Upper lobe of right lung (tissue), 1 donor: Measurements from ENCODE around the gene CAND2. TPM values are rescaled to one million over a fixed set of nuclear protein-coding genes. Genes with fewer than 3 reads are reported as not detected.
"Not testable (repeated sequence)": the region's sequence is repeated elsewhere in the genome, so short reads cannot be mapped to it uniquely, and the experiment has no call there.

Experiments
- ATAC-seq: fragments of 200-7000 bp; cut with Tn5 transposase; one replicate; pipeline ENCODE4 v1.9.1; 2020; ENCODE audit warnings: mild to moderate bottlenecking, moderate library complexity
- DNase-seq: peaks from one replicate; pipeline ENCODE4 v3.0.0-alpha.2; 2020
- H3K27ac ChIP-seq: fragments of 200-600 bp; one replicate; pipeline ENCODE4 v1.8.0; 2022
- H3K27me3 ChIP-seq: fragments of 200-600 bp; one replicate; pipeline ENCODE4 v1.8.0; 2022; ENCODE audit warnings: mild to moderate bottlenecking
- H3K36me3 ChIP-seq: fragments of 200-600 bp; one replicate; pipeline ENCODE4 v1.8.0; 2022
- H3K4me1 ChIP-seq: fragments of 200-600 bp; one replicate; pipeline ENCODE4 v1.8.0; 2022
- H3K4me3 ChIP-seq: fragments of 200-600 bp; one replicate; pipeline ENCODE4 v1.8.0; 2022; ENCODE audit warnings: mild to moderate bottlenecking
- H3K9me3 ChIP-seq: fragments of 200-600 bp; one replicate; pipeline ENCODE4 v1.8.0; 2022
- CTCF ChIP-seq: fragments of 200-600 bp; IDR thresholded peaks from one replicate; pipeline ENCODE4 v1.8.0; 2022; ENCODE audit warnings: antibody characterized with exemption
- intact Hi-C: fragments of 100-400 bp; cut with DNase I; formaldehyde crosslinking; loops from one replicate; pipeline ENCODE4 v1.11.0; 2022
- total RNA-seq: library from RNA; stranded (reverse); fragmentation: NEBNext Ultra II Directional; extraction: Animal tissue kit (Norgen Biotek cat#: 25700); gene quantifications from one replicate; pipeline ENCODE4 v1.2.1, GENCODE V29; 2021
- donor health status: DM: no; HTN: yes; CAD: no; lungs with severe emphysema.

The CAND2 gene
- total RNA-seq, 1 donor from 2014 or later = 7.8 TPM

GRCh38 chr3:12879191-12879815 is 82.8 kb downstream of the CAND2 start:
- ATAC-seq = no peak
- Histone ChIP-seq H3K36me3 (no peaks in the 10 kb centered on the region), H3K4me3 (no peak overlapping the region), H3K4me1 (no peaks in the 10 kb centered on the region), H3K9me3 (no peaks in the 10 kb centered on the region), H3K27ac (no peak overlapping the region), H3K27me3 (peaks cover 14% of the 10 kb centered on the region)
- intact Hi-C loops = loop anchor here (10.0 kb wide), 1 partner anchor 105 kb away; no protein-coding TSS in a partner anchor
- DNase-seq = no peak
- TF ChIP-seq CTCF = no peak

GRCh38 chr3:12881858-12882257 is 85.4 kb downstream of the CAND2 start:
- H3K4me1 ChIP-seq, H3K27ac ChIP-seq, H3K27me3 ChIP-seq, intact Hi-C loops, H3K9me3 ChIP-seq, ATAC-seq, H3K36me3 ChIP-seq, H3K4me3 ChIP-seq, DNase-seq: not testable (repeated sequence)

- intact Hi-C loops = no loop called here
- H3K36me3 ChIP-seq = no peaks in the 10 kb centered on the region
- no peaks in the 10 kb centered on the region for H3K9me3 ChIP-seq
- no peaks in the 10 kb centered on the region for H3K4me1 ChIP-seq
- H3K4me3 ChIP-seq = no peak overlapping the region
- no peak for TF ChIP-seq CTCF
- ATAC-seq (no peak), DNase-seq (no peak)
- no peak overlapping the region for H3K27ac ChIP-seq
- peaks cover 3% of the 10 kb centered on the region for H3K27me3 ChIP-seq
Measured at GRCh38 chr3:12882336-12883310, 86.1 kb downstream of the CAND2 start.

GRCh38 chr3:12884186-12884680 is 87.8 kb downstream of the CAND2 start:
- ATAC-seq (no peak), DNase-seq (no peak)
- H3K27ac ChIP-seq = no peak overlapping the region

More at GRCh38 chr3:12884186-12884680, 87.8 kb downstream of the CAND2 start:
- no peak for TF ChIP-seq CTCF
- Histone ChIP-seq H3K27me3 (peaks cover 6% of the 10 kb centered on the region), H3K4me3 (no peak overlapping the region), H3K36me3 (no peaks in the 10 kb centered on the region), H3K4me1 (no peaks in the 10 kb centered on the region), H3K9me3 (no peaks in the 10 kb centered on the region)
- intact Hi-C loops = no loop called here

Other genes with a start within 250 kb of the CAND2 start
- gene MKRN2, start 239.6 kb upstream of the CAND2 start, total RNA-seq = 23.4 TPM
- gene RAF1, start 132.6 kb upstream of the CAND2 start, total RNA-seq = 91.6 TPM
- gene TMEM40, start 37.4 kb upstream of the CAND2 start, total RNA-seq = not detected
- 1,191 TPM for gene RPL32, start 44.9 kb downstream of the CAND2 start, total RNA-seq